A549 (cell line): Measurements from ENCODE around the gene GNG12.

Experiments
- NR3C1 ChIP-seq: fragments of >200 bp; sonication (Bioruptor Twin); formaldehyde crosslinking; IDR thresholded peaks from 3 replicates; pipeline ENCODE4 v1.6.1; 2017
- ZFP36 ChIP-seq: fragments of 450-650 bp; IDR thresholded peaks from 2 replicates; pipeline ENCODE4 v1.6.1; 2014; ENCODE audit warnings: borderline replicate concordance; ENCODE audit not compliant: partially characterized antibody

DNA sequence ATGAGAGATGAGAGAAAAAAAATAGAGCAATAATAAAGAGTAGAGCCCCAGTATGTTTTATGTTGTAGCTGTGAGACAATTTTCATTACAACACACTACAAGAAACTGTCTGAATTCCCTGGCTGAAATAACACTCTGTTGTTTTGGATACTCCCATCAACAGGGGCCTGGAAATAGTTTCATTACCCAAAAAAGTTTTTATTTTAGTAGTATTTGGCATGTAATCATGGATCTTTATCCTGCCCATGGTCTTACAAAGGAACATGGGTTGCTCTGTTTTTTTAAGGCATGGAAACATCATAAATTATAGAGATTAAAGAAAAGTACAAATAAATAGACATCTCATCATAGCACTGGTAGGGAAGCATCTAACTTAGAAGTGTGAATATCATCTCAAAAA lies 56.3 kb downstream of the GNG12 start:
- no peak for TF ChIP-seq ZFP36
- no peak for TF ChIP-seq NR3C1
